Loucy (cell line): Measurements from ENCODE around the gene LGALS7B.
"Not testable (repeated sequence)": the region's sequence is repeated elsewhere in the genome, so short reads cannot be mapped to it uniquely, and the experiment has no call there.

Source experiments
- H2AFZ ChIP-seq: fragments of 200-600 bp; sonication (generic); 2 replicates; pipeline ENCODE4 v1.6.0; 2016; ENCODE audit warnings: antibody characterized with exemption, mild to moderate bottlenecking, low read length, moderate library complexity
- H3F3A ChIP-seq: fragments of 200-600 bp; 2 replicates; pipeline ENCODE4 v1.6.0; 2016; ENCODE audit warnings: antibody characterized with exemption, low read depth, mild to moderate bottlenecking
- H3K27me3 ChIP-seq: fragments of 200-600 bp; sonication (generic); 2 replicates; pipeline ENCODE4 v1.6.1; 2014; ENCODE audit warnings: low read length, mild to moderate bottlenecking; ENCODE audit not compliant: insufficient read depth, poor library complexity, severe bottlenecking
- H3K36me3 ChIP-seq: fragments of 200-600 bp; sonication (generic); 2 replicates; pipeline ENCODE4 v1.6.1; 2016; ENCODE audit warnings: low read length; ENCODE audit not compliant: insufficient read depth
- H3K4me1 ChIP-seq: fragments of 200-600 bp; sonication (generic); 2 replicates; pipeline ENCODE4 v1.5.1; 2014; ENCODE audit warnings: low read length, mild to moderate bottlenecking; ENCODE audit not compliant: insufficient read depth, poor library complexity, severe bottlenecking
- H3K4me2 ChIP-seq: fragments of 200-600 bp; sonication (generic); 2 replicates; pipeline ENCODE4 v1.6.0; 2014; ENCODE audit warnings: antibody characterized with exemption, low read length, low read depth, mild to moderate bottlenecking; ENCODE audit not compliant: poor library complexity, severe bottlenecking
- H3K4me3 ChIP-seq: fragments of 200-600 bp; sonication (generic); 2 replicates; pipeline ENCODE4 v1.5.1; 2014; ENCODE audit warnings: low read length, mild to moderate bottlenecking, mixed read lengths; ENCODE audit not compliant: poor library complexity, severe bottlenecking
- H3K79me2 ChIP-seq: fragments of 200-600 bp; sonication (generic); 2 replicates; pipeline ENCODE4 v1.6.1; 2014; ENCODE audit warnings: low read length; ENCODE audit not compliant: insufficient read depth
- H3K9ac ChIP-seq: fragments of 200-600 bp; sonication (generic); 2 replicates; pipeline ENCODE4 v1.6.0; 2014; ENCODE audit warnings: mild to moderate bottlenecking, low read depth, low read length, moderate library complexity; ENCODE audit not compliant: poor library complexity, severe bottlenecking
- H3K9me2 ChIP-seq: fragments of 200-600 bp; sonication (generic); replicated peaks from 2 replicates; pipeline ENCODE4 v1.6.1; 2016; ENCODE audit warnings: low read depth, low read length, mixed read lengths
- H3K9me3 ChIP-seq: fragments of 200-600 bp; sonication (generic); 2 replicates; pipeline ENCODE4 v1.6.1; 2014; ENCODE audit warnings: mild to moderate bottlenecking, antibody characterized with exemption, low read length, low read depth; ENCODE audit not compliant: insufficient read depth
- H4K20me1 ChIP-seq: fragments of 200-600 bp; sonication (generic); 2 replicates; pipeline ENCODE4 v1.6.0; 2014; ENCODE audit warnings: antibody characterized with exemption, low read length, mild to moderate bottlenecking; ENCODE audit not compliant: insufficient read depth, poor library complexity, severe bottlenecking
- EZH2phosphoT487 ChIP-seq: fragments of 200-600 bp; IDR thresholded peaks from 2 replicates; pipeline ENCODE4 v1.6.1; 2018; ENCODE audit warnings: antibody characterized with exemption, mild to moderate bottlenecking, moderate library complexity, borderline replicate concordance
- TF ChIP-seq, protein P1 (sequence below): fragments of 200-600 bp; sonication (generic); conservative IDR thresholded peaks from 2 replicates; pipeline ENCODE4 v1.5.1; 2014; ENCODE audit warnings: mild to moderate bottlenecking, antibody characterized with exemption, low read length

LGALS7B gene

GRCh38 chr19:38812841-38813320 is 23.9 kb downstream of the LGALS7B start, which contains the start of gene LGALS4:
LGALS4 (minus strand) TSS chr19:38812945; CDS start chr19:38812886, 59 bp downstream.
- no peak within 1 kb of the TSS for H3K4me2 ChIP-seq
- H3K4me1 ChIP-seq = no peaks in the 10 kb centered on the region
- H3F3A ChIP-seq = no peaks in the 10 kb centered on the region
- TF ChIP-seq, protein P1, sequence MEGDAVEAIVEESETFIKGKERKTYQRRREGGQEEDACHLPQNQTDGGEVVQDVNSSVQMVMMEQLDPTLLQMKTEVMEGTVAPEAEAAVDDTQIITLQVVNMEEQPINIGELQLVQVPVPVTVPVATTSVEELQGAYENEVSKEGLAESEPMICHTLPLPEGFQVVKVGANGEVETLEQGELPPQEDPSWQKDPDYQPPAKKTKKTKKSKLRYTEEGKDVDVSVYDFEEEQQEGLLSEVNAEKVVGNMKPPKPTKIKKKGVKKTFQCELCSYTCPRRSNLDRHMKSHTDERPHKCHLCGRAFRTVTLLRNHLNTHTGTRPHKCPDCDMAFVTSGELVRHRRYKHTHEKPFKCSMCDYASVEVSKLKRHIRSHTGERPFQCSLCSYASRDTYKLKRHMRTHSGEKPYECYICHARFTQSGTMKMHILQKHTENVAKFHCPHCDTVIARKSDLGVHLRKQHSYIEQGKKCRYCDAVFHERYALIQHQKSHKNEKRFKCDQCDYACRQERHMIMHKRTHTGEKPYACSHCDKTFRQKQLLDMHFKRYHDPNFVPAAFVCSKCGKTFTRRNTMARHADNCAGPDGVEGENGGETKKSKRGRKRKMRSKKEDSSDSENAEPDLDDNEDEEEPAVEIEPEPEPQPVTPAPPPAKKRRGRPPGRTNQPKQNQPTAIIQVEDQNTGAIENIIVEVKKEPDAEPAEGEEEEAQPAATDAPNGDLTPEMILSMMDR = no peak
- no peak for TF ChIP-seq EZH2phosphoT487
- no peak within 1 kb of the TSS for H3K9ac ChIP-seq
- peaks cover 12% of the 10 kb centered on the region; the same call in 1 of the 2 replicates for H3K36me3 ChIP-seq
- no peaks in the 10 kb centered on the region for H3K9me3 ChIP-seq
- H3K4me3 ChIP-seq = no peak within 1 kb of the TSS
- no peaks in the 10 kb centered on the region for H4K20me1 ChIP-seq
- no peaks in the 10 kb centered on the region for H3K9me2 ChIP-seq
- no peak within 1 kb of the TSS for H2AFZ ChIP-seq
- H3K79me2 ChIP-seq = no peaks in the 10 kb centered on the region
- no peaks in the 10 kb centered on the region for H3K27me3 ChIP-seq

- Histone ChIP-seq H3K4me2 (no peak overlapping the region), H3F3A (no peaks in the 10 kb centered on the region), H3K36me3 (peaks cover 12% of the 10 kb centered on the region; the same call in 1 of the 2 replicates), H2AFZ (no peak overlapping the region), H3K4me3 (no peak overlapping the region), H3K9me2 (no peaks in the 10 kb centered on the region), H3K9ac (no peak overlapping the region), H3K79me2 (no peaks in the 10 kb centered on the region), H4K20me1 (no peaks in the 10 kb centered on the region), H3K9me3 (no peaks in the 10 kb centered on the region), H3K4me1 (no peaks in the 10 kb centered on the region), H3K27me3 (no peaks in the 10 kb centered on the region)
- no peak for TF ChIP-seq EZH2phosphoT487
- TF ChIP-seq, protein P1 = no peak
Measured at GRCh38 chr19:38813323-38813722, 24.3 kb downstream of the LGALS7B start.

DNA sequence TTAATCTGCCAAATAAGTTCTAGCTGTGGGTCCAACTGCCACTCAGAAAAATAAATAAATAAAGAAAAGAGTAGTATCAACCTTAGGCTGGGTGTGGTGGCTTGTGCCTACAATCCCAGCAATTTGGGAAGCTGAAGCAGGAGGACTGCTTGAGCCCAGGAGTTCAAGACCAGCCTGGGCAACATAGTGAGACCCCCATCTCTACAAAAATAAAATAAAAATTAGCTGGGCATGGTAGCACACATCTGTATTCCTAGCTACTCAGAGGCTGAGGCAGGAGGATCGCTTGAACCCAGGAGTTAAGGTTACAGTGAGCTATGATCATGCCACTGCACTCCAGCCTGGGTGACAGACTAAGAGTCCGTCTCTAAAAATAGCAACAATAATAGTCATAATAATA is 24.9 kb downstream of the LGALS7B start:
- not testable (repeated sequence) for H3K4me1 ChIP-seq, H3K9ac ChIP-seq, H3K4me3 ChIP-seq, H3K9me2 ChIP-seq, H3K9me3 ChIP-seq, H4K20me1 ChIP-seq, H3K79me2 ChIP-seq, H3F3A ChIP-seq, H3K4me2 ChIP-seq, H3K27me3 ChIP-seq, H2AFZ ChIP-seq
- H3K36me3 ChIP-seq = peaks cover 12% of the 10 kb centered on the region; the same call in 1 of the 2 replicates
